Loucy (cell line): Measurements from ENCODE around the gene HEBP2.

Experiments used
- H2AFZ ChIP-seq: fragments of 200-600 bp; sonication (generic); 2 replicates; pipeline ENCODE4 v1.6.0; 2016; ENCODE audit warnings: antibody characterized with exemption, mild to moderate bottlenecking, low read length, moderate library complexity
- H3F3A ChIP-seq: fragments of 200-600 bp; 2 replicates; pipeline ENCODE4 v1.6.0; 2016; ENCODE audit warnings: antibody characterized with exemption, low read depth, mild to moderate bottlenecking
- H3K27me3 ChIP-seq: fragments of 200-600 bp; sonication (generic); 2 replicates; pipeline ENCODE4 v1.6.1; 2014; ENCODE audit warnings: low read length, mild to moderate bottlenecking; ENCODE audit not compliant: insufficient read depth, poor library complexity, severe bottlenecking
- H3K36me3 ChIP-seq: fragments of 200-600 bp; sonication (generic); 2 replicates; pipeline ENCODE4 v1.6.1; 2016; ENCODE audit warnings: low read length; ENCODE audit not compliant: insufficient read depth
- H3K4me1 ChIP-seq: fragments of 200-600 bp; sonication (generic); 2 replicates; pipeline ENCODE4 v1.5.1; 2014; ENCODE audit warnings: low read length, mild to moderate bottlenecking; ENCODE audit not compliant: insufficient read depth, poor library complexity, severe bottlenecking
- H3K4me2 ChIP-seq: fragments of 200-600 bp; sonication (generic); 2 replicates; pipeline ENCODE4 v1.6.0; 2014; ENCODE audit warnings: antibody characterized with exemption, low read length, low read depth, mild to moderate bottlenecking; ENCODE audit not compliant: poor library complexity, severe bottlenecking
- H3K4me3 ChIP-seq: fragments of 200-600 bp; sonication (generic); 2 replicates; pipeline ENCODE4 v1.5.1; 2014; ENCODE audit warnings: low read length, mild to moderate bottlenecking, mixed read lengths; ENCODE audit not compliant: poor library complexity, severe bottlenecking
- H3K79me2 ChIP-seq: fragments of 200-600 bp; sonication (generic); 2 replicates; pipeline ENCODE4 v1.6.1; 2014; ENCODE audit warnings: low read length; ENCODE audit not compliant: insufficient read depth
- H3K9ac ChIP-seq: fragments of 200-600 bp; sonication (generic); 2 replicates; pipeline ENCODE4 v1.6.0; 2014; ENCODE audit warnings: mild to moderate bottlenecking, low read depth, low read length, moderate library complexity; ENCODE audit not compliant: poor library complexity, severe bottlenecking
- H3K9me2 ChIP-seq: fragments of 200-600 bp; sonication (generic); replicated peaks from 2 replicates; pipeline ENCODE4 v1.6.1; 2016; ENCODE audit warnings: low read depth, low read length, mixed read lengths
- H3K9me3 ChIP-seq: fragments of 200-600 bp; sonication (generic); 2 replicates; pipeline ENCODE4 v1.6.1; 2014; ENCODE audit warnings: mild to moderate bottlenecking, antibody characterized with exemption, low read length, low read depth; ENCODE audit not compliant: insufficient read depth
- H4K20me1 ChIP-seq: fragments of 200-600 bp; sonication (generic); 2 replicates; pipeline ENCODE4 v1.6.0; 2014; ENCODE audit warnings: antibody characterized with exemption, low read length, mild to moderate bottlenecking; ENCODE audit not compliant: insufficient read depth, poor library complexity, severe bottlenecking
- EZH2phosphoT487 ChIP-seq: fragments of 200-600 bp; IDR thresholded peaks from 2 replicates; pipeline ENCODE4 v1.6.1; 2018; ENCODE audit warnings: antibody characterized with exemption, mild to moderate bottlenecking, moderate library complexity, borderline replicate concordance
- TF ChIP-seq, protein P1 (sequence below): fragments of 200-600 bp; sonication (generic); conservative IDR thresholded peaks from 2 replicates; pipeline ENCODE4 v1.5.1; 2014; ENCODE audit warnings: mild to moderate bottlenecking, antibody characterized with exemption, low read length

The HEBP2 gene

DNA sequence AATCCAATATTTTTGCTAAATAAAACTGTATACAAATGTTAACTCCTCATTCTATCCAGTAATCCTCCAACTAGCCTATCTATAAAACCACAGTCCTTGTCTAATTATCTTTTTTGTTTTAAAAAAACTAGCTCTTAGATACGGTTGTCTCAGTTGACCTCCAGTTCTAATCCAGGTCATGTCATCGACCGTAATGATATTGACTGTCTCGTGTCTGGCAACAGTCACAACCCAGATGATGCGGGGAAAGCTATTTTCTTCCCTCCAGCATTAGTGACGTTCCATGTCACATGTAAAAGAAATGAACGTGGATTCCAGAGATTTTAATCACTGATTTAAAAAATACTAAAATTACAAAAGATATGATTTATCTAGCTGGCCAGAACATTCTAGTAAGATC, 35.5 kb downstream of the HEBP2 start:
- H3K4me2 ChIP-seq = no peak overlapping the region
- no peak overlapping the region for H3K4me3 ChIP-seq
- H3K9ac ChIP-seq = no peak overlapping the region
- H3K9me2 ChIP-seq = no peaks in the 10 kb centered on the region
- H4K20me1 ChIP-seq = no peaks in the 10 kb centered on the region
- no peaks in the 10 kb centered on the region for H3F3A ChIP-seq
- no peaks in the 10 kb centered on the region for H3K36me3 ChIP-seq
- no peaks in the 10 kb centered on the region for H3K9me3 ChIP-seq
- no peak overlapping the region for H2AFZ ChIP-seq
- TF ChIP-seq, protein P1, sequence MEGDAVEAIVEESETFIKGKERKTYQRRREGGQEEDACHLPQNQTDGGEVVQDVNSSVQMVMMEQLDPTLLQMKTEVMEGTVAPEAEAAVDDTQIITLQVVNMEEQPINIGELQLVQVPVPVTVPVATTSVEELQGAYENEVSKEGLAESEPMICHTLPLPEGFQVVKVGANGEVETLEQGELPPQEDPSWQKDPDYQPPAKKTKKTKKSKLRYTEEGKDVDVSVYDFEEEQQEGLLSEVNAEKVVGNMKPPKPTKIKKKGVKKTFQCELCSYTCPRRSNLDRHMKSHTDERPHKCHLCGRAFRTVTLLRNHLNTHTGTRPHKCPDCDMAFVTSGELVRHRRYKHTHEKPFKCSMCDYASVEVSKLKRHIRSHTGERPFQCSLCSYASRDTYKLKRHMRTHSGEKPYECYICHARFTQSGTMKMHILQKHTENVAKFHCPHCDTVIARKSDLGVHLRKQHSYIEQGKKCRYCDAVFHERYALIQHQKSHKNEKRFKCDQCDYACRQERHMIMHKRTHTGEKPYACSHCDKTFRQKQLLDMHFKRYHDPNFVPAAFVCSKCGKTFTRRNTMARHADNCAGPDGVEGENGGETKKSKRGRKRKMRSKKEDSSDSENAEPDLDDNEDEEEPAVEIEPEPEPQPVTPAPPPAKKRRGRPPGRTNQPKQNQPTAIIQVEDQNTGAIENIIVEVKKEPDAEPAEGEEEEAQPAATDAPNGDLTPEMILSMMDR = no peak
- no peak for TF ChIP-seq EZH2phosphoT487
- no peaks in the 10 kb centered on the region for H3K4me1 ChIP-seq
- no peaks in the 10 kb centered on the region for H3K27me3 ChIP-seq
- no peaks in the 10 kb centered on the region for H3K79me2 ChIP-seq

GRCh38 chr6:138440296-138440695, 36.3 kb downstream of the HEBP2 start:
- no peaks in the 10 kb centered on the region for H3K36me3 ChIP-seq
- no peak overlapping the region for H2AFZ ChIP-seq
- no peaks in the 10 kb centered on the region for H3K27me3 ChIP-seq
- TF ChIP-seq, protein P1 = no peak
- no peak for TF ChIP-seq EZH2phosphoT487
- no peaks in the 10 kb centered on the region for H3K79me2 ChIP-seq
- no peaks in the 10 kb centered on the region for H4K20me1 ChIP-seq
- H3F3A ChIP-seq = no peaks in the 10 kb centered on the region
- no peaks in the 10 kb centered on the region for H3K9me3 ChIP-seq
- no peaks in the 10 kb centered on the region for H3K9me2 ChIP-seq
- H3K9ac ChIP-seq = no peak overlapping the region
- no peak overlapping the region for H3K4me2 ChIP-seq
- no peaks in the 10 kb centered on the region for H3K4me1 ChIP-seq
- no peak overlapping the region for H3K4me3 ChIP-seq

- Histone ChIP-seq H3K27me3 (no peaks in the 10 kb centered on the region), H3K4me2 (no peak overlapping the region), H3K9ac (no peak overlapping the region), H3K36me3 (no peaks in the 10 kb centered on the region), H4K20me1 (no peaks in the 10 kb centered on the region), H3K4me1 (no peaks in the 10 kb centered on the region), H3K9me3 (no peaks in the 10 kb centered on the region), H3F3A (no peaks in the 10 kb centered on the region), H3K9me2 (no peaks in the 10 kb centered on the region), H3K79me2 (no peaks in the 10 kb centered on the region), H3K4me3 (no peak overlapping the region), H2AFZ (no peak overlapping the region)
- TF ChIP-seq, protein P1 = no peak
- TF ChIP-seq EZH2phosphoT487 = no peak
Observed at GRCh38 chr6:138440758-138441357, 36.8 kb downstream of the HEBP2 start.
